ENCODE results near the gene POLG.

- TF ChIP-seq CTCF (IDR thresholded peaks at IDR 0.05) (no peak), POLR2A (IDR thresholded peaks at IDR 0.05) (no peak)
Measured at GRCh38 chr15:89369341-89369947, 34.8 kb upstream of the POLG start.

All from lower leg skin (tissue), 3 donors.